NOMO-1 treated with dmso at 0.1 percent for 144 hours (cell line): ENCODE results near the gene UBC.
"Not testable (repeated sequence)": the region's sequence is repeated elsewhere in the genome, so short reads cannot be mapped to it uniquely, and the experiment has no call there.

Experiments
- DNase-seq: peaks from one replicate; lab custom pipeline; 2025; ENCODE audit not compliant: unreplicated experiment; lab: John Stamatoyannopoulos, UW

UBC gene

DNA sequence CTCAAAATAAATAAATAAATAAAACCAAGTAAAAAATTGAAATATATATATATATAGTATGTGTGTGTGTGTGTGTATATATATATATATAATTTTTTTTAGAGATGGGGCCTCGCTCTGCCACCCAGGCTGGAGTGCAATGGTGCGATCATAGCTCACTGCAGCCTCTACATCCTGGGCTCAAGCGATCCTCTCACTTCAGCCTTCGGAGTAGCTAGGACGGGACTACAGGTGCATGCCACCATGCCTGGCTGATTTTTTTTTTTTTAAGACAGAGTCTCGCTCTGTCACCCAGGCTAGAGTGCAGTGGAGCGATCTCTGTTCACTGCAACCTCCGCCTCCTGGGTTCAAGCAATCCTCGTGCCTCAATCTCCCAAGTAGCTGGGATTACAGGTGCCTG is 26.7 kb downstream of the UBC start:
- DNase-seq: not testable (repeated sequence)

DNA sequence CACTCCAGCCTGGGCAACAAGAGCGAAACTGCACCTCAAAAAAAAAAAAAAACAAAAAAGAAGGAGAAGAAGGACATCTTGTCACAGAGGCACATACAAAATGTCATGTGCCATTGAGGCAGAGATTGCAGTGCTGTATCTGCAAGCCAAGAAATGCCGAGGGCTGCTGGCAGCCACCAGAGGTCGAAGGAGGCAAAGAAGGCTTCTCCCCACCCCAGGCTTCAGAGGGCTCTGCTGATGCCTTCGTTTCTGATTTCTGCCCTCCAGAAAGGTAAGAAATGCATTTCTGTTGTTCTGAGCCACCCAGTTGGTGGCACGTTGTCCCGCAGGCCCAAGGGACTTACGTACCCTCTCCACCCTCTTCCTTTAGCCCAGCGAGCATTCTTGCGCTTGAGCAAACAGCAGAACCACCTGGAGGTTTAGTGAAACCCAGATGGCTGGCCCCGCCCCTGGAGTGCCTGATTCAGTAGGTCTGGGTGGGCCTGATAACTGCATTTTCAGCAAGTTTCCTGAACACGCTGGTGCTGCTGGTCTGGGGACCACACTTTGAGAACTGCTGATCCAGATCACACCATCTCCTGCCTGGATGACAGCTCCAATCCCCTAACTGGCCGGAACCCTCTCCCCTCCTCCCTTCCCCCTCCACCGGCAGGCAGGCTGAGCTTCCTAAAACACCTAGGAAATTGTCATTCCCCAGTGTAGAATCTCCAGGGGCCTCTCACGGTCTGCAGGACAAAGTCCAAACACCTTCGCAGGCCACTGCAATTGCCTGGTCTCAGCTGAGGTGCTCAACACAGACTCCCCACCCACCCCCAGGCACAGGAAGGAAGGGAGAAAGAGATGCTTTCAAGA is 29.6 kb downstream of the UBC start:
- no peak for DNase-seq

DNA sequence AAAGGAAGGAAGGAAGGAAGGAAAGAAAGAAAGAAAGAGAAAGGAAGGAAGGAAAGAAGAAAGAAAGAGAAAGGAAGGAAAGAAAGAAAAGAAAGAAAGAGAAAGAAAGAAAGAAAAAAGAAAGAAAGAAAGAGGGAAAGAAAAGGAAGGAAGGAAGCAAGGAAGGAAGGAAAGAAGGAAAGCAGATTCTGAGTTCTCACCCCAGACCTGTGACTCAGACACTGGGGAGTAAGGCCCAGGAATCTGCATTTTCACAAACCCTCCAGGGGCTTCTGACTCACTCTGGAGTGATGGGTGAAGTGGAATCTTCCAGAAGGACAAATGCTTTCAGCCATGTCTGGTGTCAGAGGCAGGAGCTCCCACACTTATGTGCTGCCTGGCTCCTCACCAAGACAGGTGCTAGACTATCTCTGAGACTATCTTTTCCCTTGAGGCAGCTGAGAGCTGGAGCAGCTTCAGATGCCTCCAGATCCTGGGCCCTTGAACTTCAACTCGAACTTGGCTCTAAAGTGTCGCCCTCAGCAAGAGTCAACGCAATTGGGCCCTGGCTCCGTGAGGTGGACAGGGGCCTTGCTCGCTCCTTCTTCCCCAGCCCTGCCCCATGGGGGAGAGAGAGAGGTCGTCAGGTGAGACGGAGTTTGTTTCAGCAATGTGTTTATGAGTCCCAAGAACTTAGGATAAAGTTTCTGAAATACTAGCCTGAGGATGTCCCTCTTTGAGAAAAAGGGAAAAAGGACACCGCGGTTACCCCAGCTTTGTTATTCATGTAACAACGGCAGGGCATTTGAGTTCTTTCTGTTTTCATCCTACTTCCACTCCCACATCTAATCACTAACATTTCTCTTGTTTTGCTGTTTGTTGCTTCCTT is 31.0 kb downstream of the UBC start:
- no peak for DNase-seq

DNA sequence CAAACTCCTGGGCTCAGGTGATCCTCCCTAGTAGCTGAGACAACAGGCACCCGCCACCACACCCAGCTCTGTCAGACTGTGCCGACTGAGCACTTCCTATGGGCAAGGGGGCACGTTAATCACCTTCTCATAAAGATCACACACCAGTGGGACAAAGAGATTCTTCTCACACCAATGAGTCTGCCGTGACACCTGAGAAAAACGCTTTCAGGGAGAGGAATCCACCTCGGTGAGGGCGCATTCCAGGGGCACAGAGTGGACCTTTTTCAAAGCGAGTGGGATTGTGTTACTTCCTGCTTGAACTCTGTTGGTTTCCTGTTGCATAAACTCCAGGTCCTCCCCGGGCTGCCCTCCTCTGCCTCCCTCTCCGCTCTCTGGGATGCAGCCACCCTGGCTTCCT is 33.3 kb downstream of the UBC start:
- no peak for DNase-seq

DNA sequence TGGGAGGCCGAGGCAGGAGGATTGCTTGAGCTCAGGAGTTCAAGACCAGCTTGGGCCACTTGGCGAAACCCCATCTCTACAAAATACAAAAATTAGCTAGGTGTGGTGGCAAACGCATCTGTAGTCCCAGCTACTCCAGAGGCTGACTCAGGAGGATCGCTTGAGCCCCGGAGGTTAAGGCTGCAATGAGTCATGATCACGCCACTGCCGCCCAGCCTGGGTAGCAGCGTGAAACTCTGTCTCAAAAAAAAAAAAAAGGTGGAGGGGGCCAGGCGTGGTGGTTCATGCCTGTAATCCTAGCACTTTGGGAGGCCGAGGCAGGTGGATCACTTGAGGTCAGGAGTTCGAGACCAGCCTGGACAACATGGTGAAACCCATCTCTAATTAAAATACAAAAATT is 34.1 kb downstream of the UBC start:
- DNase-seq: not testable (repeated sequence)

DNA sequence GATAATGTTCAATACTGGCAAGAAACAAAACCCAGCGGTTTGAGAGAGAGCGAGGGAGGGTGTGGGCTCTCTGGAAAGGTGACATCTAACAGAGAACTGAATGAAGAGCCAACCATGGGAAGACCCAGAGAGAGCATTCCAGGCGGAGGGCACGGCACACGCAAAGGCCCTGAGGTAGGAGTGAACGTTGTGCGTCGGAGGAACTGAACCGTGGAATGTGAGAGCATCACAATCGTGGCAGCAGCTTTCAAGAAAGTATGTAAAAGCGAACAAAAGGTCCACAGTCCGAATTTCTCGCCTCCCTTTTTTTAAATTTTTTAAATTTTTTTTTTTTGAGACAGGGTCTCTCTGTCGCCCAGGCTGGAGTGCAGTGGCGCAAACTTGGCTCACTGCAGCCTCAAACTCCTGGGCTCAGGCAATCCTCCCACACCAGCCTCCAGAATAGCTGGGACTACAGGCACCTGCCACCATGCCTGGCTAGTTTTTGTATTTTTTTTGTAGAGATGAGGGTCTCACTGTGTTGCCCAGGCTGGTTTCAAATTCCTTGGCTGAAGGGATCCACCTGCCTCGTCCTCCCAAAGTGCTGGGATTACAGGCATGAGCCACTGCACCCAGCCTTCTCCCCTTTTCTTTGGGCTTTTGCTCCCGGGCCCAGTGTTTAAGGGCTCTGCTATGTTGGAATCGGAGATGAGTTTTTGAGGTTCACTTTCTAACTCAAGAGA is 35.5 kb downstream of the UBC start:
- DNase-seq: no peak

DNA sequence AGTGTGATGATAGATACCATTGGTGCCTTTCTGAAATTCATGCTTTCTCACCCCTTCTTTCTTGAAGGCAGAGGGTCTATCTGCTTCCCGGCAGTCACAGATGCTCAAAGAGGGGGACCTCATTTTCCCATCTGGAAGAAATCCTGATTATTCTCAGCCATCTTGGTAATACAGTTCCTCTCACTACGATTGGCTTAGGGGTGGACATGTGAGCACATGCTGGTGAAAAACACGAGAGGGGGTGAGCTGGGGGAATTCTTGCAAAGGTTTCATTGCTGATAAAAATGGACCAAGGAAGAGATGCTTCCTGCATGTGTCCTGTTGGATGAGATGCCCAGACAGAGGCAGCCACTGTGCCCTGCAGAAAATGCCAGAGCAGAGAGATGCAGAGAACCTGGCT is 37.0 kb downstream of the UBC start:
- no peak for DNase-seq

DNA sequence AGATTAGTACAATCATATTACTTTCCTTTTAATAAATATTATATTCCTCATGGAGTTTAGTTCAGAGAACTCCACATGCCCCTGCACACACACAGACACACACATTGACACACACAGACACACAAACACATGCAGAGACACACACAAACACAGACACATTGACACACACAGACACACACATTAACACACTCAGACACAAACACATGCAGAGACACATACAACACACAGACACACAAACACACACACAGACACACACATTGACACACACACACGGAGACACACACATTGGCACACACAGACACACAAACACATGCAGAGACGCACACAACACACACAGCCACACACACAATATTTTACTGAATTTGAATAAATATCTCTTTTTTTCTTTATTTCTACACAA is 38.3 kb downstream of the UBC start:
- no peak for DNase-seq

DNA sequence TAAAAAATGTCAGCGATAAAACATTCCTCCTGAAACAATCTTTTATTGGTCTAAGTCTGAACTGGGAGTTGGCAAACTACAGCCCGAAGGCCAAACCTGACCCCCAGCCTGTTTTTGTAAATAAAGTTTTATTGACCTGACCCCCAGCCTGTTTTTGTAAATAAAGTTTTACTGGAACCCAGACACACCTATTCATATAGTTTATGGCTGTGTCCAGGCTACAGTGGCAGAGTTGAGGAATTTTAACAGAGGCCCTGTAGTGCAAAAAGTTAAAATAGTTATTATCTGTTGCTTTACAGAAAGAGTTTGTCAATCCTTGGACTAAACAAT is 38.7 kb downstream of the UBC start:
- DNase-seq: no peak

DNA sequence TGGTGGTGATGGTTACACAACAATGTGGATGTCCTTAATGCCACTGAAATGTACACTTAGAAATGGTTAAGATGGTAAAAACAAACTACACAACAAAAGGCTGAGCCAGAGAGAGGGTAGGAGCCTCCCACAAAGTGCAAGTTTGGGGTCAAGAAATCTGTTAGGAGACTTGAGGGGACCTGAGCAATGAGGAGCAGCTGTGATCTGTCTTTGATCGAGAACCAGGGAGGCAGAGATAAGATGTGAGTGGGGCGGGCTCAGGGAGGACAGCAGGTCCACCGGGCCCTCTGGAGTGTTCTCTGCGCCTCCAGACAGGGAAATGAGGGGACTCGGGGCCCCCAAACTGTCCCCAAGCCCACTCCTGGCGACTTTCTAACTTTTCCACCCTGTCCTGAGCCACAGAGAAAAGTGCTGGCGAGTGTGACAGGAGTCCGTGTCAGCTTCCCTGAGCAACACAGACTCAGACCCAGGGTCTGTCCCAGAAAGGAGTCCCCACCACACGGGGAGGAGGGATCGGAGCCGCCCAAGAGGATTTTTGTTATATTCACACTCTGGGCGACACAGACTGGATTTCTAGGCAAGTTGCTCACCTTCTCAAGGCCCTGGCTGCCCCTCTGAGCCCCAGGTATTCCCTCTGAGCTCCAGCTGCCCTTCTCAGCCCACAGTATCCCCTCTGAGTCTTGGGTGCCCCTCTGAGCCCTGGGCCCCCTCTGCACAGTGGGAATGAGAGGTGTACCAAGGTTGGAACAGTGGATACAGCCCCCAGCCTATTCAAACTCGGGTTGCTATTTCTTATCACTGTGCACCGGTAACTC is 39.3 kb downstream of the UBC start:
- DNase-seq: no peak

DNA sequence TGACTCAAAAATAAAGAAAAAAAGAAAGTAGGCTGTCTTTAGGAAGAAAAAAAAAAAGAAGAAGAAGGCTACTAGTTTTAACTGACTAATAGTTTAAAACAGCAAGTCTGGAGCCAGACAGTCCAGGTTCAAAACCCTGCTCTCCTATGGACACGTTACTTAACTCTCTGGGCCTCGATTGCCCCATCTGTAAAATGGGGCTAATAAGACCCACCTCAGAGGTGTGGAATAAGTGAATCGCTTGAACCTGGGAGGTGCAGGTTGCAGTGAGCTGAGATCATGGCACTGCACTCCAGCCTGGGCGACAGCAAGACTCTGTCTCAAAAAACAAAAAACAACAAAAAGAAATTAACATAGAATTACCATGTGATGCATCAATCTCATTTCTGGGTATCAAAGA is 40.3 kb downstream of the UBC start:
- DNase-seq: no peak

DNA sequence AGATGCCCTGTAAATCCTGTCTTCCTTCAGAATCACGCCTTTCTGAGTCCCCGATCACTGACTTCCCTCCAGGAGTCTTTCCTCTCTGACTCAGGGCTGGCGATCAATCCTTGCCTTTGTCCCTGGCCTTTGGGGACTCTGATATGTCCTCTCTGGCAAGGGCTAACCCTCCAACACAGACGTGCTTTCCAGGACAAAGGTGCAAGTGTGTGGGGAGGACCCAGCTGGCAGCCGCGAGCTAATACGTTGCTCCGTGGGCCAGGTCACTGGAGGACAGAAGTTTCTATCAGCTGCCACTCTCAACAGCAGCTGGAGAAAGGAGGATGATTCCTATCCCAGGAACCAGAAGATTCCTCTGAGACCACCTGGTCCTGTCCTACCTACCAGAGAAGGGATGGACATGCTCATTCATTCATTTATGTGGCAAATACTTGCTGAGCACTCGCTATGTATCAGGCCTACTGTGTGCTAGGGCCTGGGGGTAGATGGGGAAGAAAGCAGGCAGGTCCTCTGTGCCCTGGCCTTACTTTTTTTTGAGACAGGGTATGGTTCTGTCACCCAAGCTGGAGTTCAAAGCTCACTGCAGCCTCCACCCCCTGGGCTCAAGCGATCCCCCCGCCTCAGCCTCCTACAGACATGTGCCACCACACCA is 42.3 kb downstream of the UBC start:
- DNase-seq: no peak

DNA sequence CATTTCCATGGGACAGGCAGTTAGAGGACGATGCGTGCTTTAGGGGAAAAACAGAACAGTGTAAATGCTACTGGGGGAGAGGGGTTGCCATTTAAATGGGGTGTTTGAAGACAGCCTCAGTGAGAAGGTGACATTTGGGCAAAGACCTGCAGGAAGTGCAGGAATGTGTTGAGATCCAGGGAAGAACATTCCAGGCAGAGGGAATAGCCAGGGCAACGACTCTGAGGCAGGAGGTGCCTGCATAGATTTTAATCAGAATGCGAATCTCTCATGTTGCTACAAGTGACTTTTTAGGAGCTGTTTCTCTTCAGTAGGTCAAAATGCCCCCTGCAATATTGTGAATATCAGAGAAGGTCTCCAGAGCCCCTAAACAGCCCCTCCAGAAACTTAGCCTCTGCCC is 43.2 kb downstream of the UBC start:
- DNase-seq: no peak

DNA sequence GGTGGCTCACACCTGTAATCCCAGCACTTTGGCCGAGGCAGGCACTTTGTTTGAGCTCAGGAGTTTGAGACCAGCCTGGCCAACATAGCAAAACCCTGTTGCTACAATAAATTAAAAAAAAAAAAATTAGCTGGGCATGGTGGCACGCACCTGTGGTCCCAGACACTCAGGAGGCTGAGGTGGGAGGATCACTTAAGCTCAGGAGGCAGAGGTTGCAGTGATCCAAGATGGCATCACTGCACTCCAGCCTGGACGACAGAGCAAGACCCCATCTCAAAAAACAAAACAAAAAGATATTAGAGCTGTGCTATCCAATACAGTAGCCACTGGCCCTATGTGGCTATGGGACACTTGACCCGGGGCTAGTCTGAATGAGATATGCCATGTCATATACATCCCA is 43.9 kb downstream of the UBC start:
- no peak for DNase-seq

DNA sequence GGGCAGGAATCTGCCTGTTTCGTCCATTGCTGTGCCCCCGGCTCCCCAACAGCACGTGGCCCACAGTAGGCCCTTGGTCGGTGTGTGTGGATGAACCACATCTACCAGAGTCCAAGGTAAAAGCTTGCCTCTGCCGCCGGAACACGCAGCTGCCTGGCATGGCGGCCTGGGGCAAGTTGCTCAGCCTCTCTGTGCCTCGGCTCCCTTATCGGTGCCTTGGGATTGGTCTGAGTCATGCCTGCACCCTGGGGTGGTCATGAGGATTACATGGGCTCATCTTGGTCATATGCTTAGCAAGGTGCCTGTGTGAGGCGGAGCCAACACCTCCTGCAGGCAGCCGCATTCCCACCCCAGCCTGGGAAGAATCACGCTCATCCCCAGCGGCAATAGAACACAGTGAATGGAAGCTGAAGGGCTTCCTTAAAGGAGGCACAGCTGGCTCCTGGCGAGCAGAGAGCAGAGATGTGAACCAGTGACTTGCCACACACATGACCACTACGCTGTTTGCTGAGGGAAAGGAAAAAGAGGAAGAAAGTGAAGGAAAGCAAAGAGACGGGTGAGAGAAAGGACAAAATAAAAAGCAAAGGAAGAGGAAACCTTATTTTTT is 45.3 kb downstream of the UBC start:
- DNase-seq: peak; percentile 85

DNA sequence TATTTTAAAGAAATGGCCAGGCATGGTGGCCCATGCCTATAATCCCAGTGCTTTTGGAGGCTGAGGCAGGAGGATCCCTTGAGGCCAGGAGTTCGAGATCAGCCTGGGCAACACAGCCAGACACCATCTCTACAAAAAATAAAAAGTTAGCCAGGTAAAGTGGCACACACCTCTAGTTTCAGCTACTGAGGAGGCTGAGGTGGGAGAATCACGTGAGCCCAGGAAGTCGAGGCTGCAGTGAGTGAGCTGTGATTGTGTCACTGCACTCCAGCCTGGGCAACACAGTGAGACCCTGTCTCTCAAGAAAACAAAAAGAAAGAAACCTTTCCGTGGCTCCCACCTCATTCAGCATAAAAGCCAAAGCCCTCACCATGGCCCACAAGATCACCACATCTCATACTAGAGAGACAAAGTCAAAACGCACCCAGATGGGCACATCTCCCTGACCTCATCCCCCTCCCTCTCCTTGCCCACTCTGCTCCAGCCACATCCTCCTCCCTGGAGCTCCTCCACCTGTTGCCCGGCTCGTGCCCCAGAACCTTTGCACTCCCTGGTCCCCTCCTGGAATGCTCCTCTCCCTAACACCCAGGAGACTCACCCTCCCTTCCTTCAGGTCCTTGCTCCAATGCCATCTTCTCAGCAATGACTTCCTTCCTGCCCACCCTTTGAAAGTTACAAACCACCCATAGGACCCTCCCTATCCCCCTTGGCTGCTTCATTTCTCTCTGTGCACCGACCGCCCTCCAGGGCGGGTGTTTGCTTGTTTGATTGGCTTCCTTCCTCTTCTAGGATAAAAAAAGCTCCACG is 46.0 kb downstream of the UBC start:
- no peak for DNase-seq

DNA sequence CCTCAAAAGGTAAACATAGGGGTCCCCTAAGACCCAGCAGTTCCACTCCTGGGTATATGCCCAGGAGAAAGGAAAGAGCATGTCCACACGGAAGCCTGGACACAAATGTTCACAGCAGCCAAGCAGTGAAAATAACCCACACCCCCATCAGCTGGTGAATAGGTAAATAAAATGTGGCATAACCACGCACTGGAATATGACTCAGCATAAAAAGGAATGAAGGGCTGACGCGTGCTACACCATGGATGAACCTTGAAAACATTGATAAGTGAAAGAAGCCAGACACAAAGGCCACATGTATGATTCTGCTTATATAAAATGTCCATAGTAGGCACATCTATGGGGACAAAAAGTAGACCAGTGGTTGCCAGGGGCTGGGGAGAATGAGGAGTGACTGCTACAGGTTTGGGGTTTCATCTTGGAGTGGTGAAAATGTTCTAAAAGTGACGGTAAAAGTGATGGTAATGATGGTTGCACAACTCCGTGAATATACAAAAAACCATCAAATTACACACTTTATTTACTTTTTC is 47.0 kb downstream of the UBC start:
- no peak for DNase-seq

DNA sequence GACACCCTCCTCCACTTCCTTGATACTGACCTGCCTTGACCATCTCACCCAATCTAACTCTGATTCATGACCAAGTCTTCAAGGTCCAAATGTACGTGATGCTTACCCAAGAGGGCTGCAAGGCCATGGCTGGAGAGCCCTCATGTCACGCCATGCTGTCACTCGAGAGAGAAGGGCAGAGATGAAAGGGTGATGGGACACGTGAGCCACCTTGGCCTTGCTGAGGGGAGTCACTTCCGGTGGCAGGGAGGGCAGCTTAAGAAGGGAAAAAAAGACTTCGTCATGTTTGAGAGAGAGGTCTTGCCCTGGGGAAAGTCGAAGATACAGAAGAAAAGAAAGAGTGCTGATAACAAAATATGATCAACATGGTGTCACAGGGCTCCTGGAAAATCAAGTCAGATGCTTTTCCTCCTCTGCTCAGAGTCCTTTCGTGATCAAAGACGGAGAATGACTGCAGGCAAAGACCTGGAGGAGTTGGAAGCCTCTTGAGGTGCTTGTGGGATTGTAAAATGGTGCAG is 47.5 kb downstream of the UBC start:
- no peak for DNase-seq
